ENCODE measurements around the gene PRR9.

- TF ChIP-seq POLR2A (IDR thresholded peaks at IDR 0.05): no peak
- TF ChIP-seq EP300 (IDR thresholded peaks at IDR 0.05): no peak
- TF ChIP-seq CTCF (IDR thresholded peaks at IDR 0.05): no peak
Measured at GRCh38 chr1:153251988-153252387, 34.6 kb downstream of the PRR9 start.
